GM23338 (cell line): ENCODE results near the gene KRTAP20-1. TPM values are rescaled to one million over a fixed set of nuclear protein-coding genes. Genes with fewer than 3 reads are reported as not detected.
A peak's percentile ranks its signal among the peaks of the same experiment; 100 is the strongest.

Experiments used
- ATAC-seq: fragments of 200-7000 bp; cut with Tn5 transposase; 3 replicates; pipeline ENCODE4 v1.9.1; 2020
- DNase-seq: peaks from one replicate; pipeline ENCODE4 v3.0.0-alpha.2; 2015; ENCODE audit warnings: low spot score
- H2AFZ ChIP-seq: fragments of 200-600 bp; sonication (generic); 2 replicates; pipeline ENCODE4 v1.8.0; 2016; ENCODE audit warnings: antibody characterized with exemption, mild to moderate bottlenecking, moderate library complexity
- H3F3A ChIP-seq: fragments of 200-600 bp; sonication (generic); replicated peaks from 2 replicates; pipeline ENCODE4 v1.8.0; 2017; ENCODE audit warnings: antibody characterized with exemption, mixed run types, low read depth
- H3K27ac ChIP-seq: fragments of 200-600 bp; sonication (generic); 2 replicates; pipeline ENCODE4 v1.6.1; 2016; ENCODE audit warnings: low read depth
- H3K27me3 ChIP-seq: fragments of 200-600 bp; sonication (generic); 2 replicates; pipeline ENCODE4 v1.8.0; 2016; ENCODE audit warnings: mild to moderate bottlenecking, mixed run types, moderate library complexity; ENCODE audit not compliant: insufficient read depth
- H3K36me3 ChIP-seq: fragments of 200-600 bp; sonication (generic); 2 replicates; pipeline ENCODE4 v1.8.0; 2016; ENCODE audit warnings: mild to moderate bottlenecking; ENCODE audit not compliant: insufficient read depth
- H3K4me1 ChIP-seq: fragments of 200-600 bp; sonication (generic); 2 replicates; pipeline ENCODE4 v1.8.0; 2016; ENCODE audit warnings: mild to moderate bottlenecking, moderate library complexity; ENCODE audit not compliant: insufficient read depth
- H3K4me2 ChIP-seq: fragments of 200-600 bp; sonication (generic); 2 replicates; pipeline ENCODE4 v1.7.1; 2017; ENCODE audit warnings: mixed run types
- H3K4me3 ChIP-seq: fragments of 200-600 bp; sonication (generic); 2 replicates; pipeline ENCODE4 v1.6.1; 2016; ENCODE audit warnings: mixed run types
- H3K79me2 ChIP-seq: fragments of 200-600 bp; sonication (generic); replicated peaks from 2 replicates; pipeline ENCODE4 v1.8.0; 2017; ENCODE audit warnings: mild to moderate bottlenecking; ENCODE audit not compliant: insufficient read depth
- H3K9me2 ChIP-seq: fragments of 200-600 bp; sonication (generic); 2 replicates; pipeline ENCODE4 v1.8.0; 2017; ENCODE audit not compliant: insufficient read depth
- H4K20me1 ChIP-seq: fragments of 200-600 bp; sonication (generic); replicated peaks from 2 replicates; pipeline ENCODE4 v1.8.0; 2017; ENCODE audit warnings: mild to moderate bottlenecking; ENCODE audit not compliant: insufficient read depth
- H3K27ac Mint-ChIP-seq: 2 replicates; pipeline ENCODE4 v1.8.0; 2020; ENCODE audit warnings: inconsistent platforms, mild to moderate bottlenecking, moderate library complexity, mixed read lengths
- H3K27me3 Mint-ChIP-seq: 3 replicates; pipeline ENCODE4 v1.8.0; 2022; ENCODE audit warnings: low read depth, mild to moderate bottlenecking, moderate library complexity, mixed read lengths, inconsistent platforms; ENCODE audit not compliant: insufficient read depth, poor library complexity
- H3K36me3 Mint-ChIP-seq: 3 replicates; pipeline ENCODE4 v1.8.0; 2021; ENCODE audit warnings: low read depth, mild to moderate bottlenecking, inconsistent platforms, moderate library complexity, mixed read lengths
- H3K4me1 Mint-ChIP-seq: 3 replicates; pipeline ENCODE4 v1.8.0; 2020; ENCODE audit warnings: mild to moderate bottlenecking, inconsistent platforms, mixed read lengths
- H3K4me3 Mint-ChIP-seq: 3 replicates; pipeline ENCODE4 v1.8.0; 2021; ENCODE audit warnings: moderate library complexity, mild to moderate bottlenecking, inconsistent platforms, mixed read lengths
- H3K9me3 Mint-ChIP-seq: 3 replicates; pipeline ENCODE4 v1.8.0; 2020; ENCODE audit warnings: moderate library complexity, mild to moderate bottlenecking, inconsistent platforms, mixed read lengths
- CREB1 ChIP-seq: fragments of 250-450 bp; sonication (Bioruptor Pico); IDR thresholded peaks from 2 replicates; pipeline ENCODE4 v1.5.0; 2020; ENCODE audit warnings: low read depth, mild to moderate bottlenecking, moderate library complexity
- EZH2 ChIP-seq: fragments of 200-600 bp; sonication (generic); IDR thresholded peaks from one replicate; pipeline ENCODE4 v1.8.0; 2017; ENCODE audit warnings: antibody characterized with exemption, mild to moderate bottlenecking, low read depth; ENCODE audit not compliant: unreplicated experiment
- EZH2phosphoT487 ChIP-seq: fragments of 200-600 bp; sonication (generic); IDR thresholded peaks from one replicate; pipeline ENCODE4 v1.8.1; 2018; ENCODE audit warnings: antibody characterized with exemption; ENCODE audit not compliant: unreplicated experiment
- JUNB ChIP-seq: IDR thresholded peaks from one replicate; pipeline ENCODE4 v1.6.1; 2016; ENCODE audit warnings: antibody characterized with exemption; ENCODE audit not compliant: unreplicated experiment
- POLR2AphosphoS5 ChIP-seq: IDR thresholded peaks from 2 replicates; pipeline ENCODE4 v1.6.1; 2016; ENCODE audit warnings: antibody characterized with exemption, low read depth
- STAT1 ChIP-seq: IDR thresholded peaks from one replicate; pipeline ENCODE4 v1.6.1; 2016; ENCODE audit warnings: antibody characterized with exemption; ENCODE audit not compliant: unreplicated experiment
- ZNF114 ChIP-seq: fragments of 250-450 bp; sonication (Bioruptor Pico); IDR thresholded peaks from 2 replicates; pipeline ENCODE4 v1.5.0; 2020; ENCODE audit warnings: mild to moderate bottlenecking, moderate library complexity
- polyA plus RNA-seq: library from polyadenylated mRNA; unstranded; fragments of >200 nt; fragmentation: Nextera tagmentation; extraction: Ambion mirVana; gene quantifications from 2 replicates; pipeline ENCODE4 v1.2.1, GENCODE V29; 2016
- total RNA-seq: library from RNA; depleted of rRNA; stranded (reverse); fragments of >200 nt; shearing (Covaris generic); gene quantifications from 2 replicates; pipeline ENCODE4 v1.2.3, GENCODE V29; 2014
- TF ChIP-seq, protein P1 (sequence below): fragments of 250-450 bp; sonication (Bioruptor Pico); IDR thresholded peaks from 2 replicates; pipeline ENCODE4 v1.5.0; 2020; ENCODE audit warnings: mild to moderate bottlenecking, moderate library complexity
- TF ChIP-seq, protein P2 (sequence below): IDR thresholded peaks from one replicate; pipeline ENCODE4 v1.6.1; 2018; ENCODE audit warnings: antibody characterized with exemption; ENCODE audit not compliant: unreplicated experiment

The KRTAP20-1 gene
- total and polyA plus RNA-seq, 2 experiments from 2014 or later, result not detected

- Histone ChIP-seq H3K79me2 (no peaks in the 10 kb centered on the region), H3K4me3 (no peak overlapping the region), H2AFZ (peak overlapping the region; percentile 73), H3K4me2 (peak overlapping the region; percentile 18; the same call in 1 of the 2 replicates), H3K36me3 (no peaks in the 10 kb centered on the region), H3K27me3 (no peaks in the 10 kb centered on the region), H3K27ac (no peak overlapping the region), H4K20me1 (no peaks in the 10 kb centered on the region), H3K4me1 (no peaks in the 10 kb centered on the region; the same call in 1 of the 2 replicates), H3F3A (no peaks in the 10 kb centered on the region), H3K9me2 (peaks cover 13% of the 10 kb centered on the region; the same call in 1 of the 2 replicates)
- no peak overlapping the region for H3K27ac Mint-ChIP-seq
- peaks cover 16% of the 10 kb centered on the region for H3K9me3 Mint-ChIP-seq
- H3K36me3 Mint-ChIP-seq, result 0 out of 3 replicates have a peak, but pooled peaks cover 5% of the 10 kb centered on the region
- ATAC-seq (no peak), DNase-seq (peak; percentile 9)
- no peaks in the 10 kb centered on the region for H3K27me3 Mint-ChIP-seq
- H3K4me3 Mint-ChIP-seq, result no peak overlapping the region
- TF ChIP-seq POLR2AphosphoS5 (no peak), CREB1 (CRISPR knock-in tag) (no peak), EZH2phosphoT487 (no peak), JUNB (no peak), ZNF114 (CRISPR knock-in tag) (no peak), STAT1 (no peak), EZH2 (no peak)
- TF ChIP-seq, protein P1, sequence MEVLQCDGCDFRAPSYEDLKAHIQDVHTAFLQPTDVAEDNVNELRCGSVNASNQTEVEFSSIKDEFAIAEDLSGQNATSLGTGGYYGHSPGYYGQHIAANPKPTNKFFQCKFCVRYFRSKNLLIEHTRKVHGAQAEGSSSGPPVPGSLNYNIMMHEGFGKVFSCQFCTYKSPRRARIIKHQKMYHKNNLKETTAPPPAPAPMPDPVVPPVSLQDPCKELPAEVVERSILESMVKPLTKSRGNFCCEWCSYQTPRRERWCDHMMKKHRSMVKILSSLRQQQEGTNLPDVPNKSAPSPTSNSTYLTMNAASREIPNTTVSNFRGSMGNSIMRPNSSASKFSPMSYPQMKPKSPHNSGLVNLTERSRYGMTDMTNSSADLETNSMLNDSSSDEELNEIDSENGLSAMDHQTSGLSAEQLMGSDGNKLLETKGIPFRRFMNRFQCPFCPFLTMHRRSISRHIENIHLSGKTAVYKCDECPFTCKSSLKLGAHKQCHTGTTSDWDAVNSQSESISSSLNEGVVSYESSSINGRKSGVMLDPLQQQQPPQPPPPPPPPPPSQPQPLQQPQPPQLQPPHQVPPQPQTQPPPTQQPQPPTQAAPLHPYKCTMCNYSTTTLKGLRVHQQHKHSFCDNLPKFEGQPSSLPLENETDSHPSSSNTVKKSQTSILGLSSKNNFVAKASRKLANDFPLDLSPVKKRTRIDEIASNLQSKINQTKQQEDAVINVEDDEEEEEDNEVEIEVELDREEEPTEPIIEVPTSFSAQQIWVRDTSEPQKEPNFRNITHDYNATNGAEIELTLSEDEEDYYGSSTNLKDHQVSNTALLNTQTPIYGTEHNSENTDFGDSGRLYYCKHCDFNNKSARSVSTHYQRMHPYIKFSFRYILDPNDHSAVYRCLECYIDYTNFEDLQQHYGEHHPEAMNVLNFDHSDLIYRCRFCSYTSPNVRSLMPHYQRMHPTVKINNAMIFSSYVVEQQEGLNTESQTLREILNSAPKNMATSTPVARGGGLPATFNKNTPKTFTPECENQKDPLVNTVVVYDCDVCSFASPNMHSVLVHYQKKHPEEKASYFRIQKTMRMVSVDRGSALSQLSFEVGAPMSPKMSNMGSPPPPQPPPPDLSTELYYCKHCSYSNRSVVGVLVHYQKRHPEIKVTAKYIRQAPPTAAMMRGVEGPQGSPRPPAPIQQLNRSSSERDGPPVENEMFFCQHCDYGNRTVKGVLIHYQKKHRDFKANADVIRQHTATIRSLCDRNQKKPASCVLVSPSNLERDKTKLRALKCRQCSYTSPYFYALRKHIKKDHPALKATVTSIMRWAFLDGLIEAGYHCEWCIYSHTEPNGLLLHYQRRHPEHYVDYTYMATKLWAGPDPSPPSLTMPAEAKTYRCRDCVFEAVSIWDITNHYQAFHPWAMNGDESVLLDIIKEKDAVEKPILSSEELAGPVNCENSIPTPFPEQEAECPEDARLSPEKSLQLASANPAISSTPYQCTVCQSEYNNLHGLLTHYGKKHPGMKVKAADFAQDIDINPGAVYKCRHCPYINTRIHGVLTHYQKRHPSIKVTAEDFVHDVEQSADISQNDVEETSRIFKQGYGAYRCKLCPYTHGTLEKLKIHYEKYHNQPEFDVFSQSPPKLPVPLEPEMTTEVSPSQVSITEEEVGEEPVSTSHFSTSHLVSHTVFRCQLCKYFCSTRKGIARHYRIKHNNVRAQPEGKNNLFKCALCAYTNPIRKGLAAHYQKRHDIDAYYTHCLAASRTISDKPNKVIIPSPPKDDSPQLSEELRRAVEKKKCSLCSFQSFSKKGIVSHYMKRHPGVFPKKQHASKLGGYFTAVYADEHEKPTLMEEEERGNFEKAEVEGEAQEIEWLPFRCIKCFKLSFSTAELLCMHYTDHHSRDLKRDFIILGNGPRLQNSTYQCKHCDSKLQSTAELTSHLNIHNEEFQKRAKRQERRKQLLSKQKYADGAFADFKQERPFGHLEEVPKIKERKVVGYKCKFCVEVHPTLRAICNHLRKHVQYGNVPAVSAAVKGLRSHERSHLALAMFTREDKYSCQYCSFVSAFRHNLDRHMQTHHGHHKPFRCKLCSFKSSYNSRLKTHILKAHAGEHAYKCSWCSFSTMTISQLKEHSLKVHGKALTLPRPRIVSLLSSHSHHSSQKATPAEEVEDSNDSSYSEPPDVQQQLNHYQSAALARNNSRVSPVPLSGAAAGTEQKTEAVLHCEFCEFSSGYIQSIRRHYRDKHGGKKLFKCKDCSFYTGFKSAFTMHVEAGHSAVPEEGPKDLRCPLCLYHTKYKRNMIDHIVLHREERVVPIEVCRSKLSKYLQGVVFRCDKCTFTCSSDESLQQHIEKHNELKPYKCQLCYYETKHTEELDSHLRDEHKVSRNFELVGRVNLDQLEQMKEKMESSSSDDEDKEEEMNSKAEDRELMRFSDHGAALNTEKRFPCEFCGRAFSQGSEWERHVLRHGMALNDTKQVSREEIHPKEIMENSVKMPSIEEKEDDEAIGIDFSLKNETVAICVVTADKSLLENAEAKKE (CRISPR knock-in tag), result no peak
- TF ChIP-seq, protein P2, sequence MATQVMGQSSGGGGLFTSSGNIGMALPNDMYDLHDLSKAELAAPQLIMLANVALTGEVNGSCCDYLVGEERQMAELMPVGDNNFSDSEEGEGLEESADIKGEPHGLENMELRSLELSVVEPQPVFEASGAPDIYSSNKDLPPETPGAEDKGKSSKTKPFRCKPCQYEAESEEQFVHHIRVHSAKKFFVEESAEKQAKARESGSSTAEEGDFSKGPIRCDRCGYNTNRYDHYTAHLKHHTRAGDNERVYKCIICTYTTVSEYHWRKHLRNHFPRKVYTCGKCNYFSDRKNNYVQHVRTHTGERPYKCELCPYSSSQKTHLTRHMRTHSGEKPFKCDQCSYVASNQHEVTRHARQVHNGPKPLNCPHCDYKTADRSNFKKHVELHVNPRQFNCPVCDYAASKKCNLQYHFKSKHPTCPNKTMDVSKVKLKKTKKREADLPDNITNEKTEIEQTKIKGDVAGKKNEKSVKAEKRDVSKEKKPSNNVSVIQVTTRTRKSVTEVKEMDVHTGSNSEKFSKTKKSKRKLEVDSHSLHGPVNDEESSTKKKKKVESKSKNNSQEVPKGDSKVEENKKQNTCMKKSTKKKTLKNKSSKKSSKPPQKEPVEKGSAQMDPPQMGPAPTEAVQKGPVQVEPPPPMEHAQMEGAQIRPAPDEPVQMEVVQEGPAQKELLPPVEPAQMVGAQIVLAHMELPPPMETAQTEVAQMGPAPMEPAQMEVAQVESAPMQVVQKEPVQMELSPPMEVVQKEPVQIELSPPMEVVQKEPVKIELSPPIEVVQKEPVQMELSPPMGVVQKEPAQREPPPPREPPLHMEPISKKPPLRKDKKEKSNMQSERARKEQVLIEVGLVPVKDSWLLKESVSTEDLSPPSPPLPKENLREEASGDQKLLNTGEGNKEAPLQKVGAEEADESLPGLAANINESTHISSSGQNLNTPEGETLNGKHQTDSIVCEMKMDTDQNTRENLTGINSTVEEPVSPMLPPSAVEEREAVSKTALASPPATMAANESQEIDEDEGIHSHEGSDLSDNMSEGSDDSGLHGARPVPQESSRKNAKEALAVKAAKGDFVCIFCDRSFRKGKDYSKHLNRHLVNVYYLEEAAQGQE, result no peak
- no peaks in the 10 kb centered on the region; the same call in 2 of the 3 replicates for H3K4me1 Mint-ChIP-seq
Observed at GRCh38 chr21:30625449-30626165, 9.4 kb downstream of the KRTAP20-1 start.
